GM12878 (cell line): ENCODE measurements around the gene EHBP1L1.

Source experiments
- TF ChIP-seq, protein P1 (sequence below): fragments of 450-650 bp; IDR thresholded peaks from 2 replicates; pipeline ENCODE4 v1.6.1; 2016; ENCODE audit warnings: mild to moderate bottlenecking
- TF ChIP-seq, protein P2 (sequence below): IDR thresholded peaks from 2 replicates; pipeline ENCODE4 v1.6.1; 2011; ENCODE audit warnings: borderline replicate concordance, low read depth, mild to moderate bottlenecking, moderate library complexity, mixed read lengths, low read length; ENCODE audit not compliant: insufficient read depth; ENCODE audit errors: extremely low read length
- TF ChIP-seq, protein P3 (sequence below), 3 experiments: IDR thresholded peaks in 2 of 3; conservative IDR thresholded peaks in 1 of 3; 2 replicates each; pipeline ENCODE4 v1.5.1; 2011; ENCODE audit warnings: low read depth in 3 of 3, low read length in 3 of 3, mild to moderate bottlenecking in 3 of 3, control low read depth in 2 of 3, moderate library complexity in 2 of 3, inconsistent platforms in 1 of 3, mixed read lengths in 1 of 3; ENCODE audit not compliant: control insufficient read depth in 2 of 3, insufficient read depth in 1 of 3; ENCODE audit errors: extremely low read depth in 1 of 3

DNA sequence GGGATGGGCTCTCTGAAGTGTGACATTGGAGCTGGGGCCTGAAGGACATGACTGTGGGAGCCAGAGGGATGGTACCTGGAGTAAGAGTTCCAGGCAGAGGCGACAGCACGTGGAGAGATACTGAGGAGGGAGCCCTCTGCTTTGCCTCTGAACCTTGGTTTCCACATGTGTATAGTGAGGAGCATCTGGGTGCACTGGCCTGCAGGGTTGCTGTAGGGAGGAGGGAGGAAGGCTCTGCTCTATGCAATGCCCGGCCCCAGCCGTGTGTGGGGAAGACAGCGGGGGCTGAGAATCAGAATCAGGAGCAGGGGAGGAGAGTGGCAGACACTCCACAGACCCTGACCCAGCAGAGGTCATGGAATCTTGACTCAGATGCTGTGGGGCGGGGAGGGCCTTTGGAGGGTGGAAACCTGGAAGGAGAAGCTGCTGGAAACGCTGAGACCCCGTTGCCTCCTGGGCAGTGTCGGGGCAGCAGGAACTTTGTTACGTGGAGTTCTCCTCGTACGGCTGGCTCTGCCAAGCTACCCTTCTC is 47.0 kb upstream of the EHBP1L1 start:
- TF ChIP-seq, protein P1, sequence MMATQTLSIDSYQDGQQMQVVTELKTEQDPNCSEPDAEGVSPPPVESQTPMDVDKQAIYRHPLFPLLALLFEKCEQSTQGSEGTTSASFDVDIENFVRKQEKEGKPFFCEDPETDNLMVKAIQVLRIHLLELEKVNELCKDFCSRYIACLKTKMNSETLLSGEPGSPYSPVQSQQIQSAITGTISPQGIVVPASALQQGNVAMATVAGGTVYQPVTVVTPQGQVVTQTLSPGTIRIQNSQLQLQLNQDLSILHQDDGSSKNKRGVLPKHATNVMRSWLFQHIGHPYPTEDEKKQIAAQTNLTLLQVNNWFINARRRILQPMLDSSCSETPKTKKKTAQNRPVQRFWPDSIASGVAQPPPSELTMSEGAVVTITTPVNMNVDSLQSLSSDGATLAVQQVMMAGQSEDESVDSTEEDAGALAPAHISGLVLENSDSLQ, result no peak
- TF ChIP-seq, protein P2, sequence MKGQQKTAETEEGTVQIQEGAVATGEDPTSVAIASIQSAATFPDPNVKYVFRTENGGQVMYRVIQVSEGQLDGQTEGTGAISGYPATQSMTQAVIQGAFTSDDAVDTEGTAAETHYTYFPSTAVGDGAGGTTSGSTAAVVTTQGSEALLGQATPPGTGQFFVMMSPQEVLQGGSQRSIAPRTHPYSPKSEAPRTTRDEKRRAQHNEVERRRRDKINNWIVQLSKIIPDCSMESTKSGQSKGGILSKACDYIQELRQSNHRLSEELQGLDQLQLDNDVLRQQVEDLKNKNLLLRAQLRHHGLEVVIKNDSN, result no peak
- TF ChIP-seq, protein P3, sequence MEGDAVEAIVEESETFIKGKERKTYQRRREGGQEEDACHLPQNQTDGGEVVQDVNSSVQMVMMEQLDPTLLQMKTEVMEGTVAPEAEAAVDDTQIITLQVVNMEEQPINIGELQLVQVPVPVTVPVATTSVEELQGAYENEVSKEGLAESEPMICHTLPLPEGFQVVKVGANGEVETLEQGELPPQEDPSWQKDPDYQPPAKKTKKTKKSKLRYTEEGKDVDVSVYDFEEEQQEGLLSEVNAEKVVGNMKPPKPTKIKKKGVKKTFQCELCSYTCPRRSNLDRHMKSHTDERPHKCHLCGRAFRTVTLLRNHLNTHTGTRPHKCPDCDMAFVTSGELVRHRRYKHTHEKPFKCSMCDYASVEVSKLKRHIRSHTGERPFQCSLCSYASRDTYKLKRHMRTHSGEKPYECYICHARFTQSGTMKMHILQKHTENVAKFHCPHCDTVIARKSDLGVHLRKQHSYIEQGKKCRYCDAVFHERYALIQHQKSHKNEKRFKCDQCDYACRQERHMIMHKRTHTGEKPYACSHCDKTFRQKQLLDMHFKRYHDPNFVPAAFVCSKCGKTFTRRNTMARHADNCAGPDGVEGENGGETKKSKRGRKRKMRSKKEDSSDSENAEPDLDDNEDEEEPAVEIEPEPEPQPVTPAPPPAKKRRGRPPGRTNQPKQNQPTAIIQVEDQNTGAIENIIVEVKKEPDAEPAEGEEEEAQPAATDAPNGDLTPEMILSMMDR (IDR thresholded peaks at IDR 0.05 in 2 of 3, conservative IDR thresholded peaks at IDR 0.05 in 1 of 3; ENCODE audit: control insufficient read depth in 2 of 3, extremely low read depth in 1 of 3, insufficient read depth in 1 of 3, low read depth in 3 of 3, low read length in 3 of 3), result no peak
